GM23338 (cell line): ENCODE results near the gene BMPR1B. TPM values are rescaled to one million over a fixed set of nuclear protein-coding genes. Genes with fewer than 3 reads are reported as not detected.

Source experiments
- ATAC-seq: fragments of 200-7000 bp; cut with Tn5 transposase; 3 replicates; pipeline ENCODE4 v1.9.1; 2020
- DNase-seq: peaks from one replicate; pipeline ENCODE4 v3.0.0-alpha.2; 2015; ENCODE audit warnings: low spot score
- H2AFZ ChIP-seq: fragments of 200-600 bp; sonication (generic); 2 replicates; pipeline ENCODE4 v1.8.0; 2016; ENCODE audit warnings: antibody characterized with exemption, mild to moderate bottlenecking, moderate library complexity
- H3F3A ChIP-seq: fragments of 200-600 bp; sonication (generic); replicated peaks from 2 replicates; pipeline ENCODE4 v1.8.0; 2017; ENCODE audit warnings: antibody characterized with exemption, mixed run types, low read depth
- H3K27ac ChIP-seq: fragments of 200-600 bp; sonication (generic); 2 replicates; pipeline ENCODE4 v1.6.1; 2016; ENCODE audit warnings: low read depth
- H3K27me3 ChIP-seq: fragments of 200-600 bp; sonication (generic); 2 replicates; pipeline ENCODE4 v1.8.0; 2016; ENCODE audit warnings: mild to moderate bottlenecking, mixed run types, moderate library complexity; ENCODE audit not compliant: insufficient read depth
- H3K36me3 ChIP-seq: fragments of 200-600 bp; sonication (generic); 2 replicates; pipeline ENCODE4 v1.8.0; 2016; ENCODE audit warnings: mild to moderate bottlenecking; ENCODE audit not compliant: insufficient read depth
- H3K4me1 ChIP-seq: fragments of 200-600 bp; sonication (generic); 2 replicates; pipeline ENCODE4 v1.8.0; 2016; ENCODE audit warnings: mild to moderate bottlenecking, moderate library complexity; ENCODE audit not compliant: insufficient read depth
- H3K4me2 ChIP-seq: fragments of 200-600 bp; sonication (generic); 2 replicates; pipeline ENCODE4 v1.7.1; 2017; ENCODE audit warnings: mixed run types
- H3K4me3 ChIP-seq: fragments of 200-600 bp; sonication (generic); 2 replicates; pipeline ENCODE4 v1.6.1; 2016; ENCODE audit warnings: mixed run types
- H3K79me2 ChIP-seq: fragments of 200-600 bp; sonication (generic); replicated peaks from 2 replicates; pipeline ENCODE4 v1.8.0; 2017; ENCODE audit warnings: mild to moderate bottlenecking; ENCODE audit not compliant: insufficient read depth
- H3K9me2 ChIP-seq: fragments of 200-600 bp; sonication (generic); 2 replicates; pipeline ENCODE4 v1.8.0; 2017; ENCODE audit not compliant: insufficient read depth
- H4K20me1 ChIP-seq: fragments of 200-600 bp; sonication (generic); replicated peaks from 2 replicates; pipeline ENCODE4 v1.8.0; 2017; ENCODE audit warnings: mild to moderate bottlenecking; ENCODE audit not compliant: insufficient read depth
- H3K27ac Mint-ChIP-seq: 2 replicates; pipeline ENCODE4 v1.8.0; 2020; ENCODE audit warnings: inconsistent platforms, mild to moderate bottlenecking, moderate library complexity, mixed read lengths
- H3K27me3 Mint-ChIP-seq: 3 replicates; pipeline ENCODE4 v1.8.0; 2022; ENCODE audit warnings: low read depth, mild to moderate bottlenecking, moderate library complexity, mixed read lengths, inconsistent platforms; ENCODE audit not compliant: insufficient read depth, poor library complexity
- H3K36me3 Mint-ChIP-seq: 3 replicates; pipeline ENCODE4 v1.8.0; 2021; ENCODE audit warnings: low read depth, mild to moderate bottlenecking, inconsistent platforms, moderate library complexity, mixed read lengths
- H3K4me1 Mint-ChIP-seq: 3 replicates; pipeline ENCODE4 v1.8.0; 2020; ENCODE audit warnings: mild to moderate bottlenecking, inconsistent platforms, mixed read lengths
- H3K4me3 Mint-ChIP-seq: 3 replicates; pipeline ENCODE4 v1.8.0; 2021; ENCODE audit warnings: moderate library complexity, mild to moderate bottlenecking, inconsistent platforms, mixed read lengths
- H3K9me3 Mint-ChIP-seq: 3 replicates; pipeline ENCODE4 v1.8.0; 2020; ENCODE audit warnings: moderate library complexity, mild to moderate bottlenecking, inconsistent platforms, mixed read lengths
- EZH2phosphoT487 ChIP-seq: fragments of 200-600 bp; sonication (generic); IDR thresholded peaks from one replicate; pipeline ENCODE4 v1.8.1; 2018; ENCODE audit warnings: antibody characterized with exemption; ENCODE audit not compliant: unreplicated experiment
- NANOG ChIP-seq: IDR thresholded peaks from 2 replicates; pipeline ENCODE4 v1.6.1; 2016; ENCODE audit warnings: antibody characterized with exemption, borderline replicate concordance
- POLR2AphosphoS5 ChIP-seq: IDR thresholded peaks from 2 replicates; pipeline ENCODE4 v1.6.1; 2016; ENCODE audit warnings: antibody characterized with exemption, low read depth
- ZNF114 ChIP-seq: fragments of 250-450 bp; sonication (Bioruptor Pico); IDR thresholded peaks from 2 replicates; pipeline ENCODE4 v1.5.0; 2020; ENCODE audit warnings: mild to moderate bottlenecking, moderate library complexity
- ZNF331 ChIP-seq: fragments of 250-450 bp; sonication (Bioruptor Pico); IDR thresholded peaks from 2 replicates; pipeline ENCODE4 v1.5.0; 2020; ENCODE audit warnings: low read depth, mild to moderate bottlenecking, moderate library complexity
- polyA plus RNA-seq: library from polyadenylated mRNA; unstranded; fragments of >200 nt; fragmentation: Nextera tagmentation; extraction: Ambion mirVana; gene quantifications from 2 replicates; pipeline ENCODE4 v1.2.1, GENCODE V29; 2016
- total RNA-seq: library from RNA; depleted of rRNA; stranded (reverse); fragments of >200 nt; shearing (Covaris generic); gene quantifications from 2 replicates; pipeline ENCODE4 v1.2.3, GENCODE V29; 2014
- TF ChIP-seq, protein P1 (sequence below), 2 experiments: fragments of 200-600 bp in 1 of 2; sonication (generic) in 1 of 2; conservative IDR thresholded peaks; 2 replicates each; pipeline versions ENCODE4 v1.5.1 to v1.6.1; 2016 to 2017; ENCODE audit warnings: antibody characterized with exemption in 2 of 2, low read depth in 2 of 2, mild to moderate bottlenecking in 2 of 2, moderate library complexity in 1 of 2
- TF ChIP-seq, protein P2 (sequence below): IDR thresholded peaks from 2 replicates; pipeline ENCODE4 v1.6.1; 2016; ENCODE audit warnings: antibody characterized with exemption

The BMPR1B gene
- total and polyA plus RNA-seq, 2 experiments from 2014 or later: 0.48 to 1.0 TPM

DNA sequence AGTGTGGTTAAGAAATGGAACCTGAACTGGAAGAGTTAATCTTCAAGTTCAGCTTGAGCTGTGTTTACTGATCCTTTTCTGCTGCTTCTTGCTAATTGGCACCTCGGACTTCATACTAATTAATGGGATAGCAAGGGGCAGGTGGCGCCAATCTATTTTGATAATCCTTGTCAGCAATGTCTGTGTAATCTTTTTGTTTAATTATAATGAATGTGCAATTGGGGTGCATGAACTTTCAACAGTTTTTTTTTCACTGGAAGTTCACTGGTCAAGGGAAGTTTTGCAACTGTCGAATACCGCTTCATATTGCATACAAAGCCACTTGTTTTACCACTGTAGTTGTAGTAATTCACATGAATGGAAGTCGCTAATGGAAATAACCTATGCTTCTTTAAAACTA is 261.0 kb downstream of the BMPR1B start:
- Mint-ChIP-seq H3K36me3 (no peaks in the 10 kb centered on the region), H3K9me3 (no peaks in the 10 kb centered on the region), H3K27ac (no peak overlapping the region), H3K4me3 (no peak overlapping the region), H3K27me3 (peaks cover 2% of the 10 kb centered on the region), H3K4me1 (no peaks in the 10 kb centered on the region; the same call in 2 of the 3 replicates)
- no peaks in the 10 kb centered on the region for H3K9me2 ChIP-seq
- no peaks in the 10 kb centered on the region for H3K4me1 ChIP-seq
- H4K20me1 ChIP-seq: no peaks in the 10 kb centered on the region
- no peaks in the 10 kb centered on the region for H3F3A ChIP-seq
- H2AFZ ChIP-seq: no peak overlapping the region
- H3K79me2 ChIP-seq: no peaks in the 10 kb centered on the region
- H3K27me3 ChIP-seq: no peaks in the 10 kb centered on the region
- ATAC-seq (no peak), DNase-seq (no peak)
- no peak overlapping the region for H3K4me3 ChIP-seq
- no peak for TF ChIP-seq ZNF331 (CRISPR knock-in tag)
- H3K27ac ChIP-seq: no peak overlapping the region
- no peaks in the 10 kb centered on the region for H3K36me3 ChIP-seq
- H3K4me2 ChIP-seq: no peak overlapping the region

DNA sequence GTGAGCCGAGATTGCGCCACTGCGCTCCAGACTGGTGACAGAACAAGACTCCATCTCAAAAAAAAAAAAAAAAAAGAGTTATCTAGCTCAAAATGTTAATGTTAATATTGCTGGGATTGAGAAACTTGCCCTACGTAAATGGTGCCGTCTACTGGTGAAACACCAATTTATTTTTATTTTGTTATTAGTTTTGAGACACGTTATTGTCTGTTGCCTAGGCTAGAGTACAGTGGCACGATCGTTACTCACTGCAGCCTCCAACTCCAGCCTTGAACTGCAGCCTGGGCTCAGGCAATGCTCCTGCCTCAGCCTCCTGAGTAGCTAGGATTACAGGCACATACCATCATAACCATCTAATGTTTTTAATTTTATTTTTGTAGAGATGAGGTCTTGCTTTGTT is 262.8 kb downstream of the BMPR1B start:
- no peaks in the 10 kb centered on the region for H3K4me1 Mint-ChIP-seq
- DNase-seq (no peak), ATAC-seq (no peak)
- no peaks in the 10 kb centered on the region for H3K9me2 ChIP-seq
- no peak for TF ChIP-seq POLR2AphosphoS5
- no peak for TF ChIP-seq NANOG
- TF ChIP-seq EZH2phosphoT487: no peak
- TF ChIP-seq ZNF114 (CRISPR knock-in tag): no peak
- TF ChIP-seq, protein P1, sequence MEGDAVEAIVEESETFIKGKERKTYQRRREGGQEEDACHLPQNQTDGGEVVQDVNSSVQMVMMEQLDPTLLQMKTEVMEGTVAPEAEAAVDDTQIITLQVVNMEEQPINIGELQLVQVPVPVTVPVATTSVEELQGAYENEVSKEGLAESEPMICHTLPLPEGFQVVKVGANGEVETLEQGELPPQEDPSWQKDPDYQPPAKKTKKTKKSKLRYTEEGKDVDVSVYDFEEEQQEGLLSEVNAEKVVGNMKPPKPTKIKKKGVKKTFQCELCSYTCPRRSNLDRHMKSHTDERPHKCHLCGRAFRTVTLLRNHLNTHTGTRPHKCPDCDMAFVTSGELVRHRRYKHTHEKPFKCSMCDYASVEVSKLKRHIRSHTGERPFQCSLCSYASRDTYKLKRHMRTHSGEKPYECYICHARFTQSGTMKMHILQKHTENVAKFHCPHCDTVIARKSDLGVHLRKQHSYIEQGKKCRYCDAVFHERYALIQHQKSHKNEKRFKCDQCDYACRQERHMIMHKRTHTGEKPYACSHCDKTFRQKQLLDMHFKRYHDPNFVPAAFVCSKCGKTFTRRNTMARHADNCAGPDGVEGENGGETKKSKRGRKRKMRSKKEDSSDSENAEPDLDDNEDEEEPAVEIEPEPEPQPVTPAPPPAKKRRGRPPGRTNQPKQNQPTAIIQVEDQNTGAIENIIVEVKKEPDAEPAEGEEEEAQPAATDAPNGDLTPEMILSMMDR (conservative IDR thresholded peaks at IDR 0.05; ENCODE audit: low read depth in 2 of 2): no peak
- TF ChIP-seq, protein P2, sequence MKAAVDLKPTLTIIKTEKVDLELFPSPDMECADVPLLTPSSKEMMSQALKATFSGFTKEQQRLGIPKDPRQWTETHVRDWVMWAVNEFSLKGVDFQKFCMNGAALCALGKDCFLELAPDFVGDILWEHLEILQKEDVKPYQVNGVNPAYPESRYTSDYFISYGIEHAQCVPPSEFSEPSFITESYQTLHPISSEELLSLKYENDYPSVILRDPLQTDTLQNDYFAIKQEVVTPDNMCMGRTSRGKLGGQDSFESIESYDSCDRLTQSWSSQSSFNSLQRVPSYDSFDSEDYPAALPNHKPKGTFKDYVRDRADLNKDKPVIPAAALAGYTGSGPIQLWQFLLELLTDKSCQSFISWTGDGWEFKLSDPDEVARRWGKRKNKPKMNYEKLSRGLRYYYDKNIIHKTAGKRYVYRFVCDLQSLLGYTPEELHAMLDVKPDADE: no peak
- TF ChIP-seq ZNF331 (CRISPR knock-in tag): no peak
- no peak overlapping the region for H3K27ac ChIP-seq
- H3K4me3 ChIP-seq: no peak overlapping the region
- no peaks in the 10 kb centered on the region for H3K9me3 Mint-ChIP-seq
- H2AFZ ChIP-seq: no peak overlapping the region
- no peak overlapping the region for H3K27ac Mint-ChIP-seq
- H4K20me1 ChIP-seq: no peaks in the 10 kb centered on the region
- H3K4me3 Mint-ChIP-seq: no peak overlapping the region
- no peak overlapping the region for H3K4me2 ChIP-seq
- no peaks in the 10 kb centered on the region for H3K4me1 ChIP-seq
- no peaks in the 10 kb centered on the region for H3F3A ChIP-seq
- no peaks in the 10 kb centered on the region for H3K36me3 Mint-ChIP-seq
- H3K27me3 Mint-ChIP-seq: peaks cover 2% of the 10 kb centered on the region
- H3K79me2 ChIP-seq: no peaks in the 10 kb centered on the region
- no peaks in the 10 kb centered on the region for H3K27me3 ChIP-seq
- H3K36me3 ChIP-seq: no peaks in the 10 kb centered on the region

DNA sequence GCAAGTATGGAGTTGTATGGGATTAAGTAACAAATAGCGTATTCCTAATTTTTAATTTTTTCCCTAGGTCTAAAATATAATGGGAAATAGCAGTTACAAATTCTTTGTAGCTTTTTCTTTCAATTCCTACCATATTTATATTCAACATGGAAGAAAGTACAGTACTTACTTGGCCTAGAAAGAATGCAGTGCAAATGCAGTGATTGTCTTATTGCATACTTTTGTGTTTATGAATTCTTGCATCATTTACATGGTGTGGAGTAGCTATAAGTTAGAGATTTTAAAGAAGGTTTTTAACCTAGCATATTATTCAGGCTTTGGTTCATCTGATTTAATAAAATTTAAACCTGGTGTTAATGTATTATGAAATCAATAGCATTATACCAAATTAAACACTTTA is 263.3 kb downstream of the BMPR1B start:
- Mint-ChIP-seq H3K27me3 (no peaks in the 10 kb centered on the region), H3K4me1 (no peaks in the 10 kb centered on the region), H3K27ac (no peak overlapping the region), H3K4me3 (no peak overlapping the region), H3K9me3 (no peaks in the 10 kb centered on the region), H3K36me3 (no peaks in the 10 kb centered on the region)
- TF ChIP-seq, protein P1 (conservative IDR thresholded peaks at IDR 0.05; ENCODE audit: low read depth in 2 of 2): no peak
- no peak for TF ChIP-seq ZNF114 (CRISPR knock-in tag)
- no peaks in the 10 kb centered on the region for H3K27me3 ChIP-seq
- H2AFZ ChIP-seq: no peak overlapping the region
- no peaks in the 10 kb centered on the region for H3K4me1 ChIP-seq
- no peaks in the 10 kb centered on the region for H3K79me2 ChIP-seq
- H3K27ac ChIP-seq: no peak overlapping the region
- no peak for DNase-seq
- H3K9me2 ChIP-seq: no peaks in the 10 kb centered on the region
- no peaks in the 10 kb centered on the region for H3K36me3 ChIP-seq
- no peaks in the 10 kb centered on the region for H4K20me1 ChIP-seq
- ATAC-seq: no peak
- H3K4me2 ChIP-seq: no peak overlapping the region
- no peak overlapping the region for H3K4me3 ChIP-seq
- no peaks in the 10 kb centered on the region for H3F3A ChIP-seq
